Activated naive CD4-positive, alpha-beta T cell treated with anti-CD3 and anti-CD28 coated beads, Interleukin-2, amount 50 U/mL, for 72 hours (primary cell): ENCODE measurements around the gene MOB3C. TPM values are rescaled to one million over a fixed set of nuclear protein-coding genes. Genes with fewer than 3 reads are reported as not detected.
"Not testable (repeated sequence)": the region's sequence is repeated elsewhere in the genome, so short reads cannot be mapped to it uniquely, and the experiment has no call there.

ENCODE experiments used
- ATAC-seq, 2 donors: fragments of 150-1000 bp; cut with Tn5 transposase; 2 replicates each; pipeline ENCODE4 v1.10.0; 2021; ENCODE audit warnings: mild to moderate bottlenecking in 2 of 2, moderate library complexity in 2 of 2
- DNase-seq, 2 donors: peaks; one replicate each; pipeline ENCODE4 v3.0.0; 2021 to 2022; ENCODE audit warnings: low spot score in 2 of 2
- H3K27ac Mint-ChIP-seq, 2 donors: one replicate each; pipeline ENCODE4 v1.8.0; 2022; ENCODE audit warnings: mild to moderate bottlenecking in 2 of 2, mixed read lengths in 2 of 2
- H3K36me3 Mint-ChIP-seq, 2 donors: one replicate each; pipeline ENCODE4 v1.8.0; 2022; ENCODE audit warnings: mixed read lengths in 2 of 2
- H3K9me3 Mint-ChIP-seq, 2 donors: one replicate each; pipeline ENCODE4 v1.8.0; 2022; ENCODE audit warnings: mixed read lengths in 2 of 2
- total RNA-seq, 2 donors: library from RNA; stranded (reverse); gene quantifications; one replicate each; pipeline ENCODE4 v1.2.3, GENCODE V29; 2022

The MOB3C gene
- 10 to 100 TPM; 11.1 to 12.8 TPM for total RNA-seq

GRCh38 chr1:46616277-46617107 lies at the start of gene MOB3C:
Gene MOB3C, minus strand, starts transcription at chr1:46616811. Its CDS starts 3,490 bp downstream, at chr1:46613321.
- H3K9me3 Mint-ChIP-seq, result no peaks in the 10 kb centered on the region
- peak within 1 kb of the TSS; percentile 93 to 94 for H3K27ac Mint-ChIP-seq
- ATAC-seq (peak; percentile 80 to 84), DNase-seq (peak; percentile 57 to 73)
- H3K36me3 Mint-ChIP-seq, result no peaks in the 10 kb centered on the region

GRCh38 chr1:46665983-46666382 lies 49.4 kb upstream of the MOB3C start:
- ATAC-seq (no peak), DNase-seq (no peak)
- Mint-ChIP-seq H3K9me3 (no peaks in the 10 kb centered on the region), H3K27ac (no peak overlapping the region), H3K36me3 (peaks cover 7 to 10% of the 10 kb centered on the region in 2 donors)

- ATAC-seq, H3K9me3 Mint-ChIP-seq, H3K27ac Mint-ChIP-seq, DNase-seq: not testable (repeated sequence)
- peaks cover 7 to 10% of the 10 kb centered on the region in 2 donors for H3K36me3 Mint-ChIP-seq
These were observed 46.3 kb upstream of the MOB3C start for GRCh38 chr1:46662919-46663318.

- H3K36me3 Mint-ChIP-seq, result peaks cover 15 to 19% of the 10 kb centered on the region in 2 donors
- ATAC-seq, result peak; percentile 39 to 55
- peak overlapping the region; percentile 56 to 91 for H3K27ac Mint-ChIP-seq
- not testable (repeated sequence) for H3K9me3 Mint-ChIP-seq, DNase-seq
These were observed 43.5 kb upstream of the MOB3C start for GRCh38 chr1:46660116-46660515.

DNA sequence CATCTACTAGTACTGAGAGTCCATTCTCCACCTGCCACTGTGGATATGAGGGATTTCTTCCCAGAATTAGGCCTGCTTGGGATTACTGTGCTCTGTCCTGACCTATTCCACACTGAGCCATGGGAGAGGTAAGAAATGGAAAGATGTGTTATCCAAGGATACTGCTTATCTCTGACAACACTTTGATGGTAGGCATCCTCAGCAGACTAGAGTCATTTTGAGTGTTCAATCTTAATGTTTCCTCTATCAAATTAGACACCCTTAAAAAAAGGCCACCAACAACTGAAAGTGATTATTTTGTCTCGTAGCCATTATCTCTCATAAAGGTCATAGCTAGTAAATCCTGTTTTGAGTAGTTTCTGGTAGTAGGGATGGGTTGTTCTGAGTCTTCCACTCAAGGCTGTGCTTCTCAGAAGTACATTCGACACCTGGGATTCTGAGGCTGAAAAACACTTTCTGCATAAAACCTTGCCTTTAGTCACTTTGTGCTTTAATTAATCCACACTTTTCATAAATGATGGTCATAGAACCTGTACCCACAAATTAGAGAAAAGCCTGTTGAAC lies 42.8 kb upstream of the MOB3C start:
- peaks cover 14 to 19% of the 10 kb centered on the region in 2 donors for H3K36me3 Mint-ChIP-seq
- peaks cover 0 to 5% of the 10 kb centered on the region in 2 donors for H3K9me3 Mint-ChIP-seq
- peak overlapping the region in 1 of 2 donors; percentile 69 for H3K27ac Mint-ChIP-seq
- DNase-seq, result no peak
- peak; percentile 56 to 82 for ATAC-seq

GRCh38 chr1:46657775-46658174 lies 41.2 kb upstream of the MOB3C start:
- Mint-ChIP-seq H3K9me3 (peaks cover 0 to 5% of the 10 kb centered on the region in 2 donors), H3K27ac (peak overlapping the region in 1 of 2 donors; percentile 27), H3K36me3 (peaks cover 14 to 22% of the 10 kb centered on the region in 2 donors)
- DNase-seq (no peak), ATAC-seq (peak in 1 of 2 donors; percentile 55)

GRCh38 chr1:46656643-46657042 lies 40.0 kb upstream of the MOB3C start:
- H3K27ac Mint-ChIP-seq, result no peak overlapping the region
- H3K36me3 Mint-ChIP-seq, result peaks cover 21 to 30% of the 10 kb centered on the region in 2 donors
- DNase-seq, result no peak
- no peak for ATAC-seq
- peaks cover 0 to 5% of the 10 kb centered on the region in 2 donors for H3K9me3 Mint-ChIP-seq

- peaks cover 0 to 5% of the 10 kb centered on the region in 2 donors for H3K9me3 Mint-ChIP-seq
- DNase-seq (no peak), ATAC-seq (no peak)
- no peak overlapping the region for H3K27ac Mint-ChIP-seq
- peaks cover 24 to 33% of the 10 kb centered on the region in 2 donors for H3K36me3 Mint-ChIP-seq
These were observed 39.2 kb upstream of the MOB3C start for GRCh38 chr1:46655848-46656247.

- H3K36me3 Mint-ChIP-seq, result peaks cover 33 to 44% of the 10 kb centered on the region in 2 donors
- ATAC-seq, H3K9me3 Mint-ChIP-seq, DNase-seq, H3K27ac Mint-ChIP-seq: not testable (repeated sequence)
These were observed 38.1 kb upstream of the MOB3C start for GRCh38 chr1:46654698-46655097.

DNA sequence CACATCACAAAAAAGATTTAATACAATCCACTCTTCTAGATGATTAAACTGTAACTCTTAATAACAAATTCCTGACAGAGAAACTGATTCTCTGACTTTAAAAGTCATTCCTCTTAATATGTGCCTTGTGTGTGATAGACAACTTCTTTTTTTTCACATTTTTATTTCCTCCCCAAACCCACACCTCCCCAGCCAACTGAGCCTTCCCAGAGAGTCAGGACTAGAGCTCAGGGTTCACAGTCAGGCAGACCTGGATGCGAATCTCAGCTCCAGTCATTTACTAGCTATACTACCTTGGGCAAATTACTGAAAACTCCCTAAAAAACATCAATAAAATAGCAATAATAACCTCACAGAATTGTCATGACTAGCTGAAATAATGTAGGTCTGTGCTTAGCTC lies 37.4 kb upstream of the MOB3C start:
- ATAC-seq, result no peak
- Mint-ChIP-seq H3K27ac (peak overlapping the region in 1 of 2 donors; percentile 16), H3K36me3 (peaks cover 33 to 51% of the 10 kb centered on the region in 2 donors), H3K9me3 (peaks cover 0 to 10% of the 10 kb centered on the region in 2 donors)
- no peak for DNase-seq

DNA sequence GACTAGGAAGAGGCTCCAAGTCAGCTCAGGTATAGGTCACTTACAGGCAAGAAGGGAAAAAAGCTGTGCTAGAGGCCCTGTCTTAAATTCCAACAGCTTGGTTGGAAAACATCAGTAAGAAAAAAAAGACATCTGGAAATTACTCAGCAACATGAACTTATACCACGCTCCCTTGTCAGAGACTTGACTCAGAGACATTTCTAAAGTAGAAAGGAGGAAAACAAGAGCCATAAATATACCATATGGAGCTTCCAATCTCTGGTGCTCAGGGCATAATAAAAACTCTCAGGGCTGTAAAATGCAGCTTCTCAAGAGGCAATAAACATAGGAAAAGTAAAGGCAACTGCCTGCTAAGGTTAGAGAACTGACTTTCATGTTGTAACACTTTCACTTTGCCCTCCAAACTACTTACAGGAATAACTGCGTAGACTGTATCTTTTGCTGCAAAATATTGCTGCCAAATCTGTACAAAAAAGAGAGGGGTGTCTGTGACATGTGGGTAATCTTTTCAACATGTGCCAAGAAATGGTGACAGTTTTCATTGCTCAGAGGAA lies 36.9 kb upstream of the MOB3C start:
- Mint-ChIP-seq H3K9me3 (peaks cover 0 to 10% of the 10 kb centered on the region in 2 donors), H3K27ac (peak overlapping the region; percentile 16 to 81), H3K36me3 (peaks cover 33 to 56% of the 10 kb centered on the region in 2 donors)
- peak; percentile 73 to 76 for ATAC-seq
- no peak for DNase-seq

DNA sequence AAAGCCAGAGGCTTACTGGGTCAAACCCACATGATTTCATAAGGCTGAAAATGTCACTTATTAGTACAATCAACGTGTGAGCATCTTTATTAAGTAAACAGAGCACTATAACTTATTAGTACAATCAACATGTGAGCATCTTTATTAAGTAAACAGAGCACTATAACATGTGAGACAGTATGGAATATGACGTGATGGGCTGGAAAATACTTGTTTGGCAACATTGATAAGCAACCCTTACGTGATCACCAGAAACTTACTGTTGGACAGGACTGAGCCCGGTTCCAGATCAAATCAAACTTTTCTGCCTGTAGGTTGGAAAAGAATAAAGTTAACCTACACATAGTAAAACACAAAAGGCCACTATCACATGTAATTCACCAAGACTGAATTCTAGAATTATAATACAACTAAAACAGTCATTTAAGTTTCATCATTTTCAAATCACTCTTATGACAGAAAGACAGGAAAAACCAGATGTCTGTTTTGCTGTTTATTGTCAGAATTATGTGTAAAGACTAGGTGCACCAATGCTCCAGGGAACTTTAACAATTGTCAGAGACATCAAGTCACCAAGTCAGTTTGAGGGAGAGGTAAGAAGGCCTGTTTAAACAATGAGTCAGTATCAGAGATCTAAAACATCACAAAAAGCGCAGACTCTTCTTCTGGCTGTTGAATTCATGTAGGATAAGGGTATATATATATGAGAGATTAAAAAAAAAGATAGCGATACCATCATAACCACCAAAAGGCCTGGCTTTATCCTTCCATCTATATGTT lies 35.9 kb upstream of the MOB3C start:
- ATAC-seq (peak in 1 of 2 donors; percentile 43), DNase-seq (no peak)
- Mint-ChIP-seq H3K36me3 (peaks cover 33 to 64% of the 10 kb centered on the region in 2 donors), H3K9me3 (peaks cover 0 to 11% of the 10 kb centered on the region in 2 donors), H3K27ac (no peak overlapping the region)

DNA sequence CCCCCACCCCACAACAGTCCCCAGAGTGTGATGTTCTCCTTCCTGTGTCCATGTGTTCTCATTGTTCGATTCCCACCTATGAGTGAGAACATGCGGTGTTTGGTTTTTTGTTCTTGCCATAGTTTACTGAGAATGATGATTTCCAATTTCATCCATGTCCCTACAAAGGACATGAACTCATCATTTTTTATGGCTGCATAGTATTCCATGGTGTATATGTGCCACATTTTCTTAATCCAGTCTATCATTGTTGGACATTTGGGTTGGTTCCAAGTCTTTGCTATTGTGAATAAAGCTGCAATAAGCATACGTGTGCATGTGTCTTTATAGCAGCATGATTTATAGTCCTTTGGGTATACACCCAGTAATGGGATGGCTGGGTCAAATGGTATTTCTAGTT lies 34.5 kb upstream of the MOB3C start:
- DNase-seq, ATAC-seq, H3K27ac Mint-ChIP-seq: not testable (repeated sequence)
- Mint-ChIP-seq H3K9me3 (peaks cover 0 to 17% of the 10 kb centered on the region in 2 donors), H3K36me3 (peaks cover 32 to 73% of the 10 kb centered on the region in 2 donors)

- H3K36me3 Mint-ChIP-seq, result peaks cover 25 to 68% of the 10 kb centered on the region in 2 donors
- H3K27ac Mint-ChIP-seq, result no peak overlapping the region
- H3K9me3 Mint-ChIP-seq, result peaks cover 0 to 17% of the 10 kb centered on the region in 2 donors
- ATAC-seq, result no peak
- no peak for DNase-seq
These were observed 33.9 kb upstream of the MOB3C start for GRCh38 chr1:46650491-46650890.

- Mint-ChIP-seq H3K36me3 (peaks cover 22 to 61% of the 10 kb centered on the region in 2 donors), H3K9me3 (peaks cover 0 to 14% of the 10 kb centered on the region in 2 donors), H3K27ac (no peak overlapping the region)
- ATAC-seq (no peak), DNase-seq (no peak)
These were observed 33.2 kb upstream of the MOB3C start for GRCh38 chr1:46649764-46650163.

GRCh38 chr1:46647611-46648010 lies 31.0 kb upstream of the MOB3C start:
- ATAC-seq (peak; percentile 66 to 71), DNase-seq (no peak)
- H3K36me3 Mint-ChIP-seq, result peaks cover 19 to 52% of the 10 kb centered on the region in 2 donors
- H3K9me3 Mint-ChIP-seq, result peaks cover 0 to 12% of the 10 kb centered on the region in 2 donors
- H3K27ac Mint-ChIP-seq, result peak overlapping the region; percentile 16 to 42
